Measurements from ENCODE around the gene CCDC40.

Gene CCDC40

GRCh38 chr17:80106176-80106575 lies 69.7 kb downstream of the CCDC40 start:
- no peak for DNase-seq (ENCODE audit: extremely low read depth, low read depth)

DNA sequence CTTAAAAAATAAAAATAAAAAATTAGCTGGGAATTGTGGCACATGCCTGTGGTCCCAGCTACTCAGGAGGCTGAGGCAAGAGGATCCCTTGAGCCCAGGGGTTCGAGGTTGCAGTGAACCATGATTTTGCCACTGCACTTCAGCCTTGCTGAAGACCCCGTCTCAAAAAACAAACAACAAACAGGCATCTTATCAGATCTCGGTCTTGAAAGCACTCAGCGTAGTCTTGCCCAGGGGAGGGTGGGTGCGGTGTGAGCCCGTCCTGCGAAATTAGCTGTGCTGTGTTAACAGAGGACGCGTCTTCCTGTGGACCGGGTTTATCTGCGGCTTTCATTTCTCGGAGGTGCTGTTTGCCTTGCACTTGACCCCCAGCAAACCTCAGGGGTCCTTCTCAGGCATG lies 70.3 kb downstream of the CCDC40 start:
- no peak for TF ChIP-seq CTCF (IDR thresholded peaks at IDR 0.05; ENCODE audit: low read depth, low read length)
- no peak for DNase-seq (ENCODE audit: extremely low read depth, low read depth)

More at GRCh38 chr17:80106176-80106575, 69.7 kb downstream of the CCDC40 start:
- TF ChIP-seq CTCF (IDR thresholded peaks at IDR 0.05; ENCODE audit: low read depth, low read length) = no peak

DNA sequence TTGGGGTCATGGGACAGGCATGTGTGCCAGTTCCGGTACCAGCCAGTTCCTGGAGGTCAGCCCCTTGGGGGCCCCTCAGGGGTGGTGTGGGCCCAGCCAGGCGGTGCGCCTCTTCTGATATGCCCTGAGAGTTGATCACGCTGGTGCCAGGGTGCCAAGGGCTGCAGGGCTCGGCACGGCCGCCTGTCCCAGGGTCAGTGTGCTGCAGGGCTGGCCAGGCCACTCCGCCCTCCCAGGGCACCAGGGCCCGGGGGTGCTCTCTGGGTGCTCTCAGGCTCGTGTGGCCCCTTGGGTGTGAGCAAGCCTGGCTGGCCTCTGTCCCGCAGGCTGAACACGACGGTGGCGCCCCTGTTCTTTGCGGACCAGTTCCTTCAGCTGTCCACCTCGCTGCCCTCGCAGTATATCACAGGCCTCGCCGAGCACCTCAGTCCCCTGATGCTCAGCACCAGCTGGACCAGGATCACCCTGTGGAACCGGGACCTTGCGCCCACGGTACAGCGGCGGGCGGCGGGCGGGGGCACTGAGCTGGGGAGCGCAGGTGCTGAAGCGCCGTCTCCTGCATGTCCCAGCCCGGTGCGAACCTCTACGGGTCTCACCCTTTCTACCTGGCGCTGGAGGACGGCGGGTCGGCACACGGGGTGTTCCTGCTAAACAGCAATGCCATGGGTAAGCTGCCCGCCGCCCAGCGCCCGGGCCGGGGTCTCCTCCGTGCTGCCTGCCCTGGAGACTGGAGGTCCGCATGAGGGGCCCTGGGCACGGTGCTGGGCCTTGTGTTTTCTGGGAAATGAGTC lies 71.0 kb downstream of the CCDC40 start:
- TF ChIP-seq CTCF (IDR thresholded peaks at IDR 0.05; ENCODE audit: low read depth, low read length) = no peak
- DNase-seq (ENCODE audit: extremely low read depth, low read depth) = no peak

- TF ChIP-seq CTCF (IDR thresholded peaks at IDR 0.05; ENCODE audit: low read depth, low read length) = no peak
- no peak for DNase-seq (ENCODE audit: extremely low read depth, low read depth)
Measured at GRCh38 chr17:80108036-80108971, 71.9 kb downstream of the CCDC40 start.

- no peak for DNase-seq (ENCODE audit: extremely low read depth, low read depth)
- no peak for TF ChIP-seq CTCF (IDR thresholded peaks at IDR 0.05; ENCODE audit: low read depth, low read length)
Measured at GRCh38 chr17:80109066-80109660, 72.7 kb downstream of the CCDC40 start.

DNA sequence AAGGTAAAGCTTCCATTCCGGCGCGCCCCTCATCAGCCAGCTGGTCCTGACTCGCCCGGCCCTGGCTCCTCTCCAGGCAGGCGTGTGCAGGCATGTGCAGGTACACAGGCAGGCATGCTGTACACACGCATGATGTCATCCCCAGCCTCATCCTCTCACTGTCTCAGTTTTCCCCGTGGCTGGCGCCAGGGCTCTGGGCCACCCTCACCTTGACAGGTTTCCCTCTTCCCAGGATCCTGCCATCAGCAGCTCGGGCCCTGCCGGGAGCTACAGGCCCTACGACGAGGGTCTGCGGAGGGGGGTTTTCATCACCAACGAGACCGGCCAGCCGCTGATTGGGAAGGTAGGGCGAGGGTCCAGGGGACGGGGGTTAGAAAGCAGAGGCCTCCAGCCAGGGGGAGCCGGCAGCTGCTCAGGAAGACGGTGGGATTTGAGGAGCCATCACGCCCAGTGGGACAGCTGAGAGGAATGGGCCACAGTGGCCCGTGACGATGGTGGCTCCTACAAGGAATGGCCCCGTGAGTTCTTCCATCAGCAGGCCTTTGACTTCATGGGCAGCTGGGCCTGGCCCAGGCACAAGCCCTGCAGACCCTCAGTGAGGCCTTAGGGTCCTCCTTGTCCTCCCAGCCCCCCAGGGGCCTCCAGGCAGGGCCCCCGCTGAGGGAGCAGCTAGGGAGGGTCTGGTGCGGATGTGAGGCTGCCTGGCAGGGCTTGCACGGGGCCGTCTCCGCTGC lies 73.4 kb downstream of the CCDC40 start:
- no peak for TF ChIP-seq CTCF (IDR thresholded peaks at IDR 0.05; ENCODE audit: low read depth, low read length)
- no peak for DNase-seq (ENCODE audit: extremely low read depth, low read depth)
